Measurements from ENCODE around the gene DGCR2. TPM values are rescaled to one million over a fixed set of nuclear protein-coding genes. Genes with fewer than 3 reads are reported as not detected.

DGCR2 gene
- total and polyA plus RNA-seq, 2 of the 4 experiments (the other 2 are of a cell fraction), result 17.2 to 35.4 TPM

DNA sequence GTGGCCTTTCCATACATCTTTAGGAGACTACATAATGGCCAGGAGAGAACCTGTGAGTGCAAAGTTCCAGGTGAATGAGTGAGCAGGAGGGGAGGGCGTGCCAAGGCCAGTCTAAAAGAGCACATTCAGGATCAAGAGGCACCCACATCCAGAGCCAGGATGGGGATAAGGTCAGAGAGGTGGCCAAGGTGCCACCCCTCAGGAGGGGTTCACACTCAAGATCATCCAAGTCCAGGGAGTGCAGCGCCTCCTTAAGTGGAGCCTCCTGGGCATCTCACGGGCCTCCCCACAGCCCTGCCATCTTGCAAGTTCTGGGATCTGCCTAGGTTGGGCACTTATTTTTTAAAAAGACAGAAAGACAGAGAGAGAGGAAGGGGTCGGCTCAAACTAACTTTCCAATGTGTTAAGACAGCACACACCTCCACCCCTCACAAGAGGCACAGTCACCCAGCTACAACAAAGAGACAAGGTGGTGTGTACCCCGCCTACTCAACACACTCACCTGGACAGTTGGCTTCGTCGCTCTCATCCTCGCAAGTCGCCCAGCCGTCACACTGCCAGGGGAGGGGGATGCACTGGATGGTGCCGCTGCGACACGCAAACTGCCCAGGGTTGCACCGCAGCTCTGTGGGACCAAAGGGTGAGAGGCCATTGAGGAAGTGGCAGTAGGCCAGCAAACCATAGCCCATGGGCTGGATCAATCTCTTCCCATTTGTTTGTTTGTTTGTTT is 33.2 kb downstream of the DGCR2 start:
- peaks cover 10% of the 10 kb centered on the region for H3K36me3 ChIP-seq (ENCODE audit: control insufficient read depth, insufficient read depth, low read length)
- no peak overlapping the region for H2BK20ac ChIP-seq (ENCODE audit: low read depth, low read length)
- WGBS, 2 experiments (ENCODE audit: extremely low coverage in 2 of 2, insufficient read length in 1 of 2), result no CpG with 5 or more reads among the region's 14 CpGs
- no peak overlapping the region for H2BK15ac ChIP-seq (ENCODE audit: low read depth, low read length)
- DNase-seq, result no peak
- no peak overlapping the region for H2AK9ac ChIP-seq (replicated peaks; ENCODE audit: low read depth, low read length, poor library complexity)
- H3K4ac ChIP-seq (ENCODE audit: low read depth, low read length), result no peak overlapping the region
- no peak overlapping the region for H2AFZ ChIP-seq (replicated peaks; ENCODE audit: low read length, poor library complexity)
- no peak for TF ChIP-seq SMC3 (IDR thresholded peaks at IDR 0.05; ENCODE audit: low read depth, low read length)
- no peak for TF ChIP-seq CHD1 (IDR thresholded peaks at IDR 0.05; ENCODE audit: low read depth, low read length)
- no peak for TF ChIP-seq FOS (IDR thresholded peaks at IDR 0.05; ENCODE audit: low read depth, low read length)
- TF ChIP-seq POLR2A (IDR thresholded peaks at IDR 0.05; ENCODE audit: low read depth, low read length), result no peak
- TF ChIP-seq MAFK (IDR thresholded peaks at IDR 0.05; ENCODE audit: low read depth, low read length), result no peak
- TF ChIP-seq NFE2L2 (IDR thresholded peaks at IDR 0.05; ENCODE audit: low read depth, low read length), result no peak
- TF ChIP-seq, protein P1, sequence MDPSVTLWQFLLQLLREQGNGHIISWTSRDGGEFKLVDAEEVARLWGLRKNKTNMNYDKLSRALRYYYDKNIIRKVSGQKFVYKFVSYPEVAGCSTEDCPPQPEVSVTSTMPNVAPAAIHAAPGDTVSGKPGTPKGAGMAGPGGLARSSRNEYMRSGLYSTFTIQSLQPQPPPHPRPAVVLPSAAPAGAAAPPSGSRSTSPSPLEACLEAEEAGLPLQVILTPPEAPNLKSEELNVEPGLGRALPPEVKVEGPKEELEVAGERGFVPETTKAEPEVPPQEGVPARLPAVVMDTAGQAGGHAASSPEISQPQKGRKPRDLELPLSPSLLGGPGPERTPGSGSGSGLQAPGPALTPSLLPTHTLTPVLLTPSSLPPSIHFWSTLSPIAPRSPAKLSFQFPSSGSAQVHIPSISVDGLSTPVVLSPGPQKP (IDR thresholded peaks at IDR 0.05; ENCODE audit: borderline replicate concordance, low read depth, low read length), result no peak
- no peak for TF ChIP-seq RAD21 (IDR thresholded peaks at IDR 0.05; ENCODE audit: low read length)
- TF ChIP-seq, protein P2, sequence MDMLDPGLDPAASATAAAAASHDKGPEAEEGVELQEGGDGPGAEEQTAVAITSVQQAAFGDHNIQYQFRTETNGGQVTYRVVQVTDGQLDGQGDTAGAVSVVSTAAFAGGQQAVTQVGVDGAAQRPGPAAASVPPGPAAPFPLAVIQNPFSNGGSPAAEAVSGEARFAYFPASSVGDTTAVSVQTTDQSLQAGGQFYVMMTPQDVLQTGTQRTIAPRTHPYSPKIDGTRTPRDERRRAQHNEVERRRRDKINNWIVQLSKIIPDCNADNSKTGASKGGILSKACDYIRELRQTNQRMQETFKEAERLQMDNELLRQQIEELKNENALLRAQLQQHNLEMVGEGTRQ (IDR thresholded peaks at IDR 0.05; ENCODE audit: low read depth, low read length), result no peak
- no peak for TF ChIP-seq RCOR1 (IDR thresholded peaks at IDR 0.05; ENCODE audit: insufficient replicate concordance, low read length)
- TF ChIP-seq MAZ (IDR thresholded peaks at IDR 0.05; ENCODE audit: borderline replicate concordance, low read depth, low read length), result no peak
- TF ChIP-seq RFX5 (IDR thresholded peaks at IDR 0.05; ENCODE audit: low read depth, low read length), result no peak
- no peak for TF ChIP-seq CEBPB (IDR thresholded peaks at IDR 0.05; ENCODE audit: low read depth, low read length)
- TF ChIP-seq BHLHE40 (IDR thresholded peaks at IDR 0.05; ENCODE audit: low read depth, low read length), result no peak
- no peak for TF ChIP-seq MXI1 (IDR thresholded peaks at IDR 0.05; ENCODE audit: borderline replicate concordance, low read depth, low read length)
- TF ChIP-seq, protein P3, sequence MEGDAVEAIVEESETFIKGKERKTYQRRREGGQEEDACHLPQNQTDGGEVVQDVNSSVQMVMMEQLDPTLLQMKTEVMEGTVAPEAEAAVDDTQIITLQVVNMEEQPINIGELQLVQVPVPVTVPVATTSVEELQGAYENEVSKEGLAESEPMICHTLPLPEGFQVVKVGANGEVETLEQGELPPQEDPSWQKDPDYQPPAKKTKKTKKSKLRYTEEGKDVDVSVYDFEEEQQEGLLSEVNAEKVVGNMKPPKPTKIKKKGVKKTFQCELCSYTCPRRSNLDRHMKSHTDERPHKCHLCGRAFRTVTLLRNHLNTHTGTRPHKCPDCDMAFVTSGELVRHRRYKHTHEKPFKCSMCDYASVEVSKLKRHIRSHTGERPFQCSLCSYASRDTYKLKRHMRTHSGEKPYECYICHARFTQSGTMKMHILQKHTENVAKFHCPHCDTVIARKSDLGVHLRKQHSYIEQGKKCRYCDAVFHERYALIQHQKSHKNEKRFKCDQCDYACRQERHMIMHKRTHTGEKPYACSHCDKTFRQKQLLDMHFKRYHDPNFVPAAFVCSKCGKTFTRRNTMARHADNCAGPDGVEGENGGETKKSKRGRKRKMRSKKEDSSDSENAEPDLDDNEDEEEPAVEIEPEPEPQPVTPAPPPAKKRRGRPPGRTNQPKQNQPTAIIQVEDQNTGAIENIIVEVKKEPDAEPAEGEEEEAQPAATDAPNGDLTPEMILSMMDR (conservative IDR thresholded peaks at IDR 0.05; ENCODE audit: low read depth, low read length), result no peak
- intact Hi-C loops (cut with micrococcal nuclease), result no loop called here
- no peak overlapping the region for H2BK120ac ChIP-seq (ENCODE audit: low read depth, low read length)
- ATAC-seq (ENCODE audit: low read depth), result no peak
- no peak overlapping the region for H2AK5ac ChIP-seq (ENCODE audit: low read depth, low read length)
- no peak overlapping the region for H3K18ac ChIP-seq (ENCODE audit: low read depth, low read length)
- no peaks in the 10 kb centered on the region for H3K27me3 ChIP-seq (ENCODE audit: control insufficient read depth, insufficient read depth, low read length)
- no peak overlapping the region for H4K8ac ChIP-seq (ENCODE audit: low read depth in 2 of 2, low read length in 2 of 2)
- no peak overlapping the region for H3K9ac ChIP-seq (ENCODE audit: low read depth, low read length)
- ChIA-PET CTCF (no interaction called here), POLR2A (ENCODE audit: unreplicated experiment) (no interaction called here)
- dilution Hi-C loops (cut with HindIII; ENCODE audit: low sequenced_read_pairs, unreplicated experiment), result no loop called here
- in situ Hi-C loops (cut with MboI; ENCODE audit: low sequenced_read_pairs), result no loop called here
- no peak overlapping the region for H3K14ac ChIP-seq (replicated peaks; ENCODE audit: low read depth, low read length)
- H3K9me1 ChIP-seq (ENCODE audit: insufficient read depth, low read length), result peaks cover 16% of the 10 kb centered on the region
- H3K4me2 ChIP-seq (ENCODE audit: low read depth, low read length), result no peak overlapping the region
- no peak overlapping the region for H2BK5ac ChIP-seq (ENCODE audit: low read depth, low read length, poor library complexity, severe bottlenecking)
- no peak overlapping the region for H3K23ac ChIP-seq (ENCODE audit: low read depth, low read length)
- no peak overlapping the region for H3K27ac ChIP-seq (ENCODE audit: insufficient read depth, low read length)
- H3K79me1 ChIP-seq (ENCODE audit: low read depth in 1 of 2, low read length in 2 of 2), result peaks cover 13 to 51% of the 10 kb centered on the region in 2 experiments; a peak in 3 of 4 replicates
- H3K4me3 ChIP-seq (ENCODE audit: insufficient read depth, low read depth, low read length), result no peak overlapping the region
- H4K20me1 ChIP-seq (ENCODE audit: insufficient read depth, low read length), result peaks cover 34% of the 10 kb centered on the region
- peaks cover 7% of the 10 kb centered on the region for H3K4me1 ChIP-seq (ENCODE audit: control insufficient read depth, insufficient read depth, low read length)
- no peaks in the 10 kb centered on the region for H3K9me3 ChIP-seq (ENCODE audit: control insufficient read depth, insufficient read depth, low read length)
- H3K56ac ChIP-seq (ENCODE audit: extremely low read depth, insufficient read depth, low read length), result no peak overlapping the region
- H4K91ac ChIP-seq (ENCODE audit: insufficient read depth, low read depth, low read length), result no peak overlapping the region
- BruUV-seq (replicated peaks), result no TSS peak
- no peak overlapping the region for H4K5ac ChIP-seq (ENCODE audit: low read depth, low read length)

Data from IMR-90 (cell line).